OCI-LY3 (cell line): Measurements from ENCODE around the gene NAV2.

Source experiments
- EZH2phosphoT487 ChIP-seq: fragments of 200-600 bp; shearing (Covaris generic); IDR thresholded peaks from 2 replicates; pipeline ENCODE4 v1.6.1; 2018; ENCODE audit warnings: antibody characterized with exemption, mixed run types, low read depth
- TF ChIP-seq, protein P1 (sequence below): fragments of 200-600, 300-600 bp; sonication (generic); IDR thresholded peaks from 2 replicates; pipeline ENCODE4 v1.5.1; 2014; ENCODE audit warnings: antibody characterized with exemption, low read length, low read depth

DNA sequence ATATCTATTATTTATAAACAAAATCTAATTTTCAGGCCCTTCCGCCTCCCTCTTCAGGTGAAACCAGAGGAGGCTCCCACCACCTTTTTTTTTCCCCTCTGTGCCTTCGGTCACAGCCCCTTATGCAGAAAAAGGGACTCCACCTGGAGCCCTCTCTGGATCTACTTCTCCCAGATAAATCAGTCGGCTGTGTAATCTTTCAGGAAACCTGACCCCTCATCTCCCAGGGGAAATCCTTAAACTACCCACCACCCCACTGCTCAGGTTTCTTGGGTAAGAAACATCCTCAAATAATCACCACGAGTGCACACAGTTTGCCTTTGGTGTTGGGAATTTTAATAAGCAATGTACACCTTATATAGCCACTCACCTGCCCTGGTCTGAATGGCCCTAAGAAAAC lies 104.2 kb downstream of the NAV2 start:
- TF ChIP-seq, protein P1, sequence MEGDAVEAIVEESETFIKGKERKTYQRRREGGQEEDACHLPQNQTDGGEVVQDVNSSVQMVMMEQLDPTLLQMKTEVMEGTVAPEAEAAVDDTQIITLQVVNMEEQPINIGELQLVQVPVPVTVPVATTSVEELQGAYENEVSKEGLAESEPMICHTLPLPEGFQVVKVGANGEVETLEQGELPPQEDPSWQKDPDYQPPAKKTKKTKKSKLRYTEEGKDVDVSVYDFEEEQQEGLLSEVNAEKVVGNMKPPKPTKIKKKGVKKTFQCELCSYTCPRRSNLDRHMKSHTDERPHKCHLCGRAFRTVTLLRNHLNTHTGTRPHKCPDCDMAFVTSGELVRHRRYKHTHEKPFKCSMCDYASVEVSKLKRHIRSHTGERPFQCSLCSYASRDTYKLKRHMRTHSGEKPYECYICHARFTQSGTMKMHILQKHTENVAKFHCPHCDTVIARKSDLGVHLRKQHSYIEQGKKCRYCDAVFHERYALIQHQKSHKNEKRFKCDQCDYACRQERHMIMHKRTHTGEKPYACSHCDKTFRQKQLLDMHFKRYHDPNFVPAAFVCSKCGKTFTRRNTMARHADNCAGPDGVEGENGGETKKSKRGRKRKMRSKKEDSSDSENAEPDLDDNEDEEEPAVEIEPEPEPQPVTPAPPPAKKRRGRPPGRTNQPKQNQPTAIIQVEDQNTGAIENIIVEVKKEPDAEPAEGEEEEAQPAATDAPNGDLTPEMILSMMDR: no peak
- no peak for TF ChIP-seq EZH2phosphoT487
